ENCODE data around the gene SYTL4.
A peak's percentile ranks its signal among the peaks of the same experiment; 100 is the strongest.

The SYTL4 gene

DNA sequence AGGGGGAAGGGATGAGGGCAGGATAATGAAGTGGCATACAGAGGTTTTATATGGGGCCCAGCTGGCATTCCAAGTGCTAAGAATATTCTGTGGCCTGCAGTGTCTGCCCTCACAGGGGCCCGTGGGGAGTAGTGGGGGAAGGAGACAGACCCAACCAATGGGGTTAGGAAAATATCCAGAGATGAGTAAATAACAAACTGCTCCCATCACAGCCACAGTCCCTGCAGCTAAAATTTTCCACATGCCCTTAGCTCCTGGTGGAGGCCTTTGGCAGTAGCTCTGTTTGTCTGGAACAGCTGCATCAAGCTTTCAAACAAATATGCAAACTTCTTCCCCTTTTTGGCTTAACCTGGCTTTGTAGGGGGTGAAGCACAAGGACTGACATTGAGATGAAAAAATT, 84.8 kb downstream of the SYTL4 start:
- no peak for DNase-seq

DNA sequence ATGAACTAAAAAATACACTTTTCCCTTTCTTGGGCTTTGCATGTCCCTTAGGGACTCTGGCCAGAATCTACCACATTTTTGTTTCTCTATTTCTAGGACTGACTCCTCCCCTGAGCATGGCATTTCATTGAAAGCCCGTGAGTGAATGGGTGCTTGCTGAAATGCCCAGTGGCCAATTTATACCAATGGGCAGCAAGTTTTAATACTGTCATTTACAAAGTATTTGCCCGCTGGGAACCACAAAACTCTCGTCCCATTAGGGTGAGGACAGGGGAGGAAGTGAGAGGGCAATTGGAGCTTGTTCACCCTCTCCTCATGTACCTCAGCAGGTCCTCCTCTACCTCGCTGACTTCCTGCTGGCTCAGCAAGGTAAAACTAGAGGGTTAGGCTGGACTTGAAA, 86.8 kb downstream of the SYTL4 start:
- no peak for DNase-seq

DNA sequence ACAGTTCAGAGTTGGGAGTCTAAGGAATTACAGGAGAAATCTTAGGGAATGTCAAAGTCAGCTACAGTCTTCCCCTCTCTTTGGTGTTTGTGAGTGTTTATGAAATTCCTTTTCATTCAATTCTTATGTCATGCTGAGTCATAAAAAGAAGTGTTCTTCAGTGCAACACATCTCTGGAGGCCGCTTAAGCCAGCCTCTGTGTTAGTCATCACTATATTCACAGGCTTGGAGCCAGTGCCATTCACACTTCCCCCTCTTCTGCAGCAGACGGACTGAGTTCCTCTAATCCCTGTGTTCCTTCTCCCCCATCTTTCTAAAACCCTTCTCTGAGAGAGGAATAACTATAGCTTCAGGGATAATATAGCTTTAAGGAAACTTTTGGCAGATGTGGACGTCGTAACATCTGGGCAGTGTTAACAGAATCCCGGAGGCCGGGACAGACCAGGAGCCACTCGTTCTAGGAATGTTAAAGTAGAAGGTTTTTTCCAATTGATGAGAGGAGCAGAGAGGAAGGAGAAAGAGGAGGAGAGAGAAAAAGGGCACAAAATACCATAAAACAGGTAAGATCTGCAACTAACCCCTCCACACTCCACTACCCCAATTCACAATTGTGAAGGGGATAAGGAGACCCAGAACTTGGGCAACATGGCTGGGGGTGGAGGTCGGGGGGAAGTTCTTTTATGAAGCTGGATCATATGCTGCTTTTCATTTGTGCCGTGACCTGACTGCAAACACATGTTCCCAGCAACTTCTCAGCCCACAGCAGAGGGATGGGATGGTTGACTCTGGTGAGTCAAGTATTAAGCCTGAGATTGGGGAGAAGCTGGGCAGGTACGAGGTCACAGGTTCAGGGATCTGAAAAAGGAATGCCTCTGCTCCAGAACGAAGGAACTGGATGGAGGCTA, 87.7 kb downstream of the SYTL4 start, which contains the start of gene SRPX2:
SRPX2 (plus strand) TSS at position 244 of the 905 bp plus-strand sequence. CDS start 2,124 bp downstream, outside the sequence.
- no peak for DNase-seq

DNA sequence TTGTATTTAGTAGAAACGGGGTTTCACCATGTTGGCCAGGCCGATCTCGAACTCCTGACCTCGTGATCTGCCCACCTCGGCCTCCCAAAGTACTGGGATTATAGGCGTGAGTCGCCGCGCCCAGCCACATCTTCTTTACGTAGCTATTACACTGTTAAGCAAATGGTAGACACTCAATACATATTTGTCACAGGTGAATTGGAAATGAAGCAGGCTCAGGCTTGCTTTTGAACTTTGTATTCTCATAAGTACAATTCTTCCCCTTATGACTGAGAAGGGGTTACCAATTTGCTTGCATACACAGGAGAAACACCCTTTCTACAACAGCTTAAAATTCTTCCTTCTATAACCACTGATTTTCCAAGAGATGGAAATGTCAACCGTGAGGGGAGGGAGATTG, 88.7 kb downstream of the SYTL4 start:
- no peak for DNase-seq

DNA sequence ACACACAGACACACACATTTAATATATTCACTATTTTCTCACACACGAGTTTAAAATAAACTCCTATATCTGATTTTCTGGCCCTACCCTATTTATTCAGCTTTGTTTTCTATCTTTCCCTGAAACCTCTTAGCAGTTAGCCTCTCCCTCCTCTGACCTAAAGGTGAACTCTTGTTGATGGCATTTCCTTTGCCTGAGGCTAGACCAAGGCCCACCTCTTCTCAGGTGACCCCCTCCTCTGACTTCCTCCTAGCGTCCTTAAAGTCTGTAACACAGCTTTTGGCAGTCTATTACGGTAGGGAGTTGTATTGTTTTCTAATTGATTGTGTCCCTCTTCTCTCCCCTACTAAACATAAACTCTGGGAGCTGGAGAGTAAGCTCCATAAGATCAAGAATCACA, 89.6 kb downstream of the SYTL4 start:
- no peak for DNase-seq

DNA sequence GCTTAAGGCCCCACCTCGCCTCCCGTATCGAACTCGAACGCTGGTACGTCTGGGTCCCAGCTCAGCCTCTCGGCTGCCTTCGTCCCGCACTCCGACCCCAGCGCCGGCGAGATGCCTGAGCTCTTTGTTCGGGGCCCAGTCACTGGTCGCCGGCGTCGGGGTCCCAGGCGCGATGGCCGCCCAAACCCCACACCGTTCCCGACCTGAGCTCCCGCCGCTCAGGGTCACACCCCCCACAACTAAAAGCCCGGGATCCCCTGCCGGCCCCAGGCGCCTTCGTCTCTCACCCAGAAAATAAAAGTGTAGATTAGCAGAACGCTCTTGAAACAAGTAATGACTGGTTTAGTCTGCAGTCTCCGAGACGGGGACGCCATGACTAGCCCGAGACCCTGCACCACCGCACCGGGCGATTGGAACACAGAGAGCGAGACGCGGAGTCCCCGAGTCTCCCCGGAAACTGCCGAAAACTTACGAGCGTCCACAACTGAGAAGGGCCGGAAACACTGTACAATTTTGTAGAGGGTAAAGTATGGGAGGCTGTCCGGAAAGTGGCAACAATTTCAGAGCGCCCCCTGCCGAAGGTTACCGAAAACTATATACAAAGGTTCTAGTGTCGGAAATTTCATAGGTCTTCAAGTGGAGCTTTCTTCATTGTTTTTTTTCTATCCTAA, 95.5 kb downstream of the SYTL4 start, which contains the start of gene TSPAN6:
TSPAN6 (minus strand) TSS at position 486 of the 671 bp plus-strand sequence; CDS start at position 374, 112 bp downstream.
- DNase-seq, result peak; percentile 59

DNA sequence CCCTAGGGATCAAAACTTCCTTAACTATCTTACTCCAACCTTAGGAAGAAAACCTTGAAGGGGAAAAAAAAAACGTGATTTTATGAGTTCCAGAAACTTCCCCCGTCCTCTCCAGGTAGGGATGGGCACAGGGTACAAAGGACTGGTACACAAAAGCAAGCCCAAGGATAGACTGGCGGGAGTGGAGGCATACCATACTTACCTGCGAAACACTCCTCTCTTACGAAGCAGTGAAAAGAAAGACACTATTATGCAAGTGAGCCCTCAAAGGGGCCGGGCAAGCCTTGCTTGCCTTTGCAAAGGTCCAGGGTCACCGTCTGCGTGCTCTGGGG, 96.0 kb downstream of the SYTL4 start:
- DNase-seq, result no peak

DNA sequence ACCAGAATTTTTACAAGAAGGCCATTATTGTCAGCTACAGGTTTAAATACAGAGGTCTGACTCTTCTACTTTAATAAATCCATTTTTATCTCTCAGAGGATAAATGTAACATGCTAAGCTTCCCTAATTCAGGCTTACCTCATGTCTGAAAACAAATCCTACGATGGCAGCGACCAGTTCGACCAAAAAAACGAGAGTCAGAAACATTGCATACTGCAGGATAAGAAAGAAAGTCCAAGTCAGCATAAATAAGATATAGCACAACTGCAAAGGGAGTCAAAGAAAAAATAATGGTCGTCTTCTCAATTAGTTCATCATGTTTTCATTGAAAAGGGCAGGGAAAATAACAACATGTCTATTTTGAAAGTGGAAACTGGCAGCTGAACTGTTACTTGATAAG, 96.9 kb downstream of the SYTL4 start:
- no peak for DNase-seq

DNA sequence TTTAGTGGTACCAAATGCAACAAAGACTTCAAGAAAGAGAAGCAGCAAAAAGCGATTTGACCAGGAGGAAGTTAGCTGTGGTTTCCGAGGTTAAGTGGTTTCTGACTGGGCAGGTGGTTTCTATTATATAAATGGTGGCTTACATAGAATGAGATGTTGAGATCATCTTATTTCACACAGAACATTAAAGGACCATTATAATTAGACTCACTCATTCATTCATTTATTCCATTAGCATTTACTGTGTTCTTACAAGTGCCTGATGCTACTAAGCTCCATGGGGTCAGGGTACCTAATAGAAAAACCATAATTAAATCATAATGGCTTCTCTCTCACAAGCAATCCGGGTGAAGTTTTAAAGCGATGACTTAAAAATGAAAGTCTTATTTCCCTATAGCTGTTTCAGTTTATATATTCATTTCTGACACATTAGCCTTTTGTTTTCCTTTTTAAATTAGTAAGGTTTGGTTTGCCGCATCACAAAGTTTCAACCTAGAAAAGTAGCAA, 105.9 kb downstream of the SYTL4 start:
- no peak for DNase-seq

All from NCI-H510A (cell line).